K562 (cell line): ENCODE results near the gene LRRC61. TPM values are rescaled to one million over a fixed set of nuclear protein-coding genes. Genes with fewer than 3 reads are reported as not detected.
A peak's percentile ranks its signal among the peaks of the same experiment; 100 is the strongest.

Experiments used
- NFE2L1 ChIP-seq: fragments of 450-650 bp; IDR thresholded peaks from 2 replicates; pipeline ENCODE4 v1.6.1; 2016; ENCODE audit warnings: missing genetic modification characterization, low read depth, mild to moderate bottlenecking, missing compliant biosample characterization, moderate library complexity, borderline replicate concordance
- RAD51 ChIP-seq: fragments of 450-650 bp; IDR thresholded peaks from 2 replicates; pipeline ENCODE4 v1.7.1; 2016; ENCODE audit warnings: low read depth, mild to moderate bottlenecking, borderline replicate concordance
- TSC22D4 ChIP-seq: fragments of 450-650 bp; IDR thresholded peaks from 2 replicates; pipeline ENCODE4 v1.6.1; 2016; ENCODE audit warnings: missing genetic modification characterization, missing biosample characterization, control low read depth
- polyA plus RNA-seq, 8 experiments: library from polyadenylated mRNA; depleted of rRNA in 4 of 8; stranded (reverse) in 5 of 8; unstranded in 3 of 8; fragments of >200 nt; fragmentation: Nextera tagmentation in 2 of 8; fragmentation: Illumina TruSeq in 1 of 8; extraction: Ambion mirVana in 2 of 8; extraction: Trizol in 1 of 8; gene quantifications; 2 replicates each; pipeline versions ENCODE4 v1.2.1 to v1.2.3, GENCODE V29; 2011 to 2014; ENCODE audit warnings: inconsistent platforms in 1 of 8, missing spikeins in 1 of 8
- total RNA-seq, 7 experiments: library from RNA; depleted of rRNA in 6 of 7; stranded (reverse); fragments of >200 nt in 6 of 7; fragmentation: Illumina TruSeq in 2 of 7; extraction: Trizol in 2 of 7; gene quantifications; 2 replicates each; pipeline versions ENCODE4 v1.2.1 to v1.2.3, GENCODE V29; 2011 to 2021; ENCODE audit warnings: low replicate concordance in 1 of 7
- TF ChIP-seq, protein P1 (sequence below), 2 experiments: fragments of 450-650 bp; formaldehyde crosslinking in 1 of 2; IDR thresholded peaks; 2 replicates each; pipeline versions ENCODE4 v1.4.0 to v1.6.1; 2014 to 2020; ENCODE audit warnings: mild to moderate bottlenecking in 2 of 2, borderline replicate concordance in 1 of 2, low read depth in 1 of 2
- TF ChIP-seq, protein P2 (sequence below): fragments of 200-400 bp; formaldehyde crosslinking; IDR thresholded peaks from 2 replicates; pipeline ENCODE4 v1.6.1; 2017; ENCODE audit warnings: mild to moderate bottlenecking, low read depth, low read length, moderate library complexity
- TF ChIP-seq, protein P3 (sequence below): fragments of 450-650 bp; conservative IDR thresholded peaks from 2 replicates; pipeline ENCODE4 v1.6.1; 2016; ENCODE audit warnings: missing genetic modification characterization, low read depth, mild to moderate bottlenecking, missing compliant biosample characterization, moderate library complexity

Gene LRRC61
- total and polyA plus RNA-seq, 9 of the 15 experiments (the other 6 are each of a cell fraction or from before 2014, with no cell fraction given), result 1.3 to 55.2 (median 35.2) TPM

DNA sequence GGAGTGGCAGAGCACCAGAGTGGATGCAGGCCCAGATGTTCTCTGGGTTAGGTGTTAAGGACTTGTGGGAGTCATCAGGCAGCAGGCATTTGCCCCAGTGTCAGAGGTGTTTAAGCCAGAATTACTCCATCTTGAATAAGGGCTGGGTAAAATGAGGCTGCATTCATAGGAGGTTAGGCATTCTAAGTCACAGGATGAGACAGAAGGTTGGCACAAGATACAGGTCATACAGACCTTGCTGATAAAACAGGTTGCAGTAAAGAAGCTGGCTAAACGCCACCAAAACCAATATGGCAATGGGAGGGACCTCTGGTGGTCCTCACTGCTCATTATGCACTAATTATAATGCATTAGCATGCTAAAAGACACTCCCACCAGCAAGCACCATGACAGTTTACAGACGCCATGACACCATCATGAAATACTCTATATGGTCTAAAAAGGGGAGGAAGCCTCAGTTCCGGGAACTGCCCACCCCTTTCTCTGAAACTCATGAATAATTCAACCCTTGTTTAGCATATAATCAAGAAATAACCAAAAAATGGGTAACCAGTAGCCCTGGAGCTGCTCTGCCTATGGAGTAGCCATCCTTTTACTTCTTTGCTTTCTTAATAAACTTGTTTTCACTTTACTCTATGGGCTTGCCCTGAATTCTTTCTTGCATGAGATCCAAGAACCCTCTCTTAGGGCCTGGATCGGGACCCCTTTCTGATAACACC, 882 bp upstream of the LRRC61 start (continued):
- TF ChIP-seq, protein P1, sequence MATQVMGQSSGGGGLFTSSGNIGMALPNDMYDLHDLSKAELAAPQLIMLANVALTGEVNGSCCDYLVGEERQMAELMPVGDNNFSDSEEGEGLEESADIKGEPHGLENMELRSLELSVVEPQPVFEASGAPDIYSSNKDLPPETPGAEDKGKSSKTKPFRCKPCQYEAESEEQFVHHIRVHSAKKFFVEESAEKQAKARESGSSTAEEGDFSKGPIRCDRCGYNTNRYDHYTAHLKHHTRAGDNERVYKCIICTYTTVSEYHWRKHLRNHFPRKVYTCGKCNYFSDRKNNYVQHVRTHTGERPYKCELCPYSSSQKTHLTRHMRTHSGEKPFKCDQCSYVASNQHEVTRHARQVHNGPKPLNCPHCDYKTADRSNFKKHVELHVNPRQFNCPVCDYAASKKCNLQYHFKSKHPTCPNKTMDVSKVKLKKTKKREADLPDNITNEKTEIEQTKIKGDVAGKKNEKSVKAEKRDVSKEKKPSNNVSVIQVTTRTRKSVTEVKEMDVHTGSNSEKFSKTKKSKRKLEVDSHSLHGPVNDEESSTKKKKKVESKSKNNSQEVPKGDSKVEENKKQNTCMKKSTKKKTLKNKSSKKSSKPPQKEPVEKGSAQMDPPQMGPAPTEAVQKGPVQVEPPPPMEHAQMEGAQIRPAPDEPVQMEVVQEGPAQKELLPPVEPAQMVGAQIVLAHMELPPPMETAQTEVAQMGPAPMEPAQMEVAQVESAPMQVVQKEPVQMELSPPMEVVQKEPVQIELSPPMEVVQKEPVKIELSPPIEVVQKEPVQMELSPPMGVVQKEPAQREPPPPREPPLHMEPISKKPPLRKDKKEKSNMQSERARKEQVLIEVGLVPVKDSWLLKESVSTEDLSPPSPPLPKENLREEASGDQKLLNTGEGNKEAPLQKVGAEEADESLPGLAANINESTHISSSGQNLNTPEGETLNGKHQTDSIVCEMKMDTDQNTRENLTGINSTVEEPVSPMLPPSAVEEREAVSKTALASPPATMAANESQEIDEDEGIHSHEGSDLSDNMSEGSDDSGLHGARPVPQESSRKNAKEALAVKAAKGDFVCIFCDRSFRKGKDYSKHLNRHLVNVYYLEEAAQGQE (IDR thresholded peaks at IDR 0.05; ENCODE audit: borderline replicate concordance), result no peak
- TF ChIP-seq, protein P1 (CRISPR knock-in tag; IDR thresholded peaks at IDR 0.05; ENCODE audit: low read depth), result no peak
- TF ChIP-seq, protein P2, sequence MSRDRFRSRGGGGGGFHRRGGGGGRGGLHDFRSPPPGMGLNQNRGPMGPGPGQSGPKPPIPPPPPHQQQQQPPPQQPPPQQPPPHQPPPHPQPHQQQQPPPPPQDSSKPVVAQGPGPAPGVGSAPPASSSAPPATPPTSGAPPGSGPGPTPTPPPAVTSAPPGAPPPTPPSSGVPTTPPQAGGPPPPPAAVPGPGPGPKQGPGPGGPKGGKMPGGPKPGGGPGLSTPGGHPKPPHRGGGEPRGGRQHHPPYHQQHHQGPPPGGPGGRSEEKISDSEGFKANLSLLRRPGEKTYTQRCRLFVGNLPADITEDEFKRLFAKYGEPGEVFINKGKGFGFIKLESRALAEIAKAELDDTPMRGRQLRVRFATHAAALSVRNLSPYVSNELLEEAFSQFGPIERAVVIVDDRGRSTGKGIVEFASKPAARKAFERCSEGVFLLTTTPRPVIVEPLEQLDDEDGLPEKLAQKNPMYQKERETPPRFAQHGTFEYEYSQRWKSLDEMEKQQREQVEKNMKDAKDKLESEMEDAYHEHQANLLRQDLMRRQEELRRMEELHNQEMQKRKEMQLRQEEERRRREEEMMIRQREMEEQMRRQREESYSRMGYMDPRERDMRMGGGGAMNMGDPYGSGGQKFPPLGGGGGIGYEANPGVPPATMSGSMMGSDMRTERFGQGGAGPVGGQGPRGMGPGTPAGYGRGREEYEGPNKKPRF, result no peak
- TF ChIP-seq RAD51 (no peak), TSC22D4 (tag) (no peak), NFE2L1 (peak; percentile 36; the same call in 1 of the 2 replicates)
- TF ChIP-seq, protein P3, sequence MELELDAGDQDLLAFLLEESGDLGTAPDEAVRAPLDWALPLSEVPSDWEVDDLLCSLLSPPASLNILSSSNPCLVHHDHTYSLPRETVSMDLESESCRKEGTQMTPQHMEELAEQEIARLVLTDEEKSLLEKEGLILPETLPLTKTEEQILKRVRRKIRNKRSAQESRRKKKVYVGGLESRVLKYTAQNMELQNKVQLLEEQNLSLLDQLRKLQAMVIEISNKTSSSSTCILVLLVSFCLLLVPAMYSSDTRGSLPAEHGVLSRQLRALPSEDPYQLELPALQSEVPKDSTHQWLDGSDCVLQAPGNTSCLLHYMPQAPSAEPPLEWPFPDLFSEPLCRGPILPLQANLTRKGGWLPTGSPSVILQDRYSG, result peak; percentile 98
